ENCODE data around the gene SERPINB12. TPM values are rescaled to one million over a fixed set of nuclear protein-coding genes. Genes with fewer than 3 reads are reported as not detected.

Gene SERPINB12
- total RNA-seq, 2 donors from 2014 or later = not detected

DNA sequence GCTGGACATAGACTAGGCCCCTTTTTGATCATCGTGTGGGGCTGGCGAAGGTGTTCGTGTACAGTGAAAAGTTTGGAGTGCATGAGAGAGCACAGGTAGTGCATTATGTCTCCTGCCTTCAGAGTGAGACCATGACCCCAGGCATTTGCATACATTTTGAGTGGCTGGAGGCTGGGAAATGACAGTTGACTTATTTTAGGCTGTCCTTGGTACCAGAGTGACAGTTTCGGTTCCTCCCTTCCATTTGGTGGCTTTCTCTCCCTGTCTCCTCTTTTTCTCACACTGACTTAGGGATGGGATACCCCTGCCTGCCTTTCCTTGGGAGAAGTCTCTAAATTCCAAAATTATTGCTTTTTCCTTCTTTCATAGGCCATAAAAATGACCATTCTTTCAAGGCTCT lies 20.1 kb downstream of the SERPINB12 start:
- H3K4me3 ChIP-seq = no peak overlapping the region
- H3K9ac ChIP-seq (ENCODE audit: low read depth in 2 of 2, low read length in 2 of 2) = no peak overlapping the region
- H3K27ac ChIP-seq = no peak overlapping the region
- H3K27me3 ChIP-seq = no peaks in the 10 kb centered on the region
- TF ChIP-seq, protein P1, sequence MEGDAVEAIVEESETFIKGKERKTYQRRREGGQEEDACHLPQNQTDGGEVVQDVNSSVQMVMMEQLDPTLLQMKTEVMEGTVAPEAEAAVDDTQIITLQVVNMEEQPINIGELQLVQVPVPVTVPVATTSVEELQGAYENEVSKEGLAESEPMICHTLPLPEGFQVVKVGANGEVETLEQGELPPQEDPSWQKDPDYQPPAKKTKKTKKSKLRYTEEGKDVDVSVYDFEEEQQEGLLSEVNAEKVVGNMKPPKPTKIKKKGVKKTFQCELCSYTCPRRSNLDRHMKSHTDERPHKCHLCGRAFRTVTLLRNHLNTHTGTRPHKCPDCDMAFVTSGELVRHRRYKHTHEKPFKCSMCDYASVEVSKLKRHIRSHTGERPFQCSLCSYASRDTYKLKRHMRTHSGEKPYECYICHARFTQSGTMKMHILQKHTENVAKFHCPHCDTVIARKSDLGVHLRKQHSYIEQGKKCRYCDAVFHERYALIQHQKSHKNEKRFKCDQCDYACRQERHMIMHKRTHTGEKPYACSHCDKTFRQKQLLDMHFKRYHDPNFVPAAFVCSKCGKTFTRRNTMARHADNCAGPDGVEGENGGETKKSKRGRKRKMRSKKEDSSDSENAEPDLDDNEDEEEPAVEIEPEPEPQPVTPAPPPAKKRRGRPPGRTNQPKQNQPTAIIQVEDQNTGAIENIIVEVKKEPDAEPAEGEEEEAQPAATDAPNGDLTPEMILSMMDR (IDR thresholded peaks at IDR 0.05) = no peak
- no peaks in the 10 kb centered on the region for H3K36me3 ChIP-seq
- DNase-seq = no peak
- no peaks in the 10 kb centered on the region for H3K9me3 ChIP-seq
- no peaks in the 10 kb centered on the region for H3K4me1 ChIP-seq
- intact Hi-C loops (cut with DNase I) = no loop called here

DNA sequence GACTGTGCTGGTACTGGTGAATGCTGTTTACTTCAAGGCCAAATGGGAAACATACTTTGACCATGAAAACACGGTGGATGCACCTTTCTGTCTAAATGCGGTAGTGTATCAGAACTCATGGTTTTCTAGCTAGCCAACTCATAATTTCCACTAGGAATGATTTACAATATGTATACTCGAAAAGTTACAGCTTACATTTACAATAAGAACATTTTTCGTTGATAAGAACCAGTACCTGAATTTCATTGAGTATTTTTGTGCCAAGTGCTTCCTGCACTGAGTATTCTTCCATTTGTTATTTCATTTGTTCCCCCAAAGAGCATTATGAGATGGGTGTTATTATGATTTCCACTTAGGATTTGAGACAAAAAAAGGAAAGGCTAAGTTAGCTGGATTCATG lies 21.9 kb downstream of the SERPINB12 start:
- H3K36me3 ChIP-seq = no peaks in the 10 kb centered on the region
- TF ChIP-seq, protein P1 (IDR thresholded peaks at IDR 0.05) = no peak
- no peak overlapping the region for H3K9ac ChIP-seq (ENCODE audit: low read depth in 2 of 2, low read length in 2 of 2)
- no peak overlapping the region for H3K27ac ChIP-seq
- no peaks in the 10 kb centered on the region for H3K4me1 ChIP-seq
- no peak overlapping the region for H3K4me3 ChIP-seq
- H3K27me3 ChIP-seq = no peaks in the 10 kb centered on the region
- intact Hi-C loops (cut with DNase I) = no loop called here
- H3K9me3 ChIP-seq = no peaks in the 10 kb centered on the region
- no peak for DNase-seq

DNA sequence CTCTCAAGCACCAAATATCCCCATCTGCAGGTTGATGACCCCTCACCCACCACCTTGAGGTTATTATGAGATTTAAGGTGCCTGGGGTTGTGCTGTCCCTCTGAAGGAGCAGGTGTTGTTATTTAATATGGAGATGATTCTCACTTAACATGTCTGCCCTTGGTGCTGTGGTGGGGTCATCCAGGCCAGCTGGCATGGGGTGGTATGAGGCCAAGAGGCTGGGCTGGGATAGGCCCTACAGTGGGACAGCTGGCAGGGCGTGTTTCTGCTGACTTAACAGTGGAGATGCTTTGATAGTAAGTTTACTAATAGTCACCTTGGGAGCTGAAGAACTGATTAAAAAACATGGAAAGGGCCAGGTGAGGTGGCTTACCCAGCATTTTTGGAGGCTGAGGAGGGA lies 22.4 kb downstream of the SERPINB12 start:
- Histone ChIP-seq H3K27me3 (no peaks in the 10 kb centered on the region), H3K27ac (no peak overlapping the region), H3K36me3 (no peaks in the 10 kb centered on the region), H3K4me3 (no peak overlapping the region), H3K9me3 (no peaks in the 10 kb centered on the region), H3K9ac (ENCODE audit: low read depth in 2 of 2, low read length in 2 of 2) (no peak overlapping the region), H3K4me1 (no peaks in the 10 kb centered on the region)
- DNase-seq = no peak
- intact Hi-C loops (cut with DNase I) = no loop called here
- TF ChIP-seq, protein P1 (IDR thresholded peaks at IDR 0.05) = no peak

DNA sequence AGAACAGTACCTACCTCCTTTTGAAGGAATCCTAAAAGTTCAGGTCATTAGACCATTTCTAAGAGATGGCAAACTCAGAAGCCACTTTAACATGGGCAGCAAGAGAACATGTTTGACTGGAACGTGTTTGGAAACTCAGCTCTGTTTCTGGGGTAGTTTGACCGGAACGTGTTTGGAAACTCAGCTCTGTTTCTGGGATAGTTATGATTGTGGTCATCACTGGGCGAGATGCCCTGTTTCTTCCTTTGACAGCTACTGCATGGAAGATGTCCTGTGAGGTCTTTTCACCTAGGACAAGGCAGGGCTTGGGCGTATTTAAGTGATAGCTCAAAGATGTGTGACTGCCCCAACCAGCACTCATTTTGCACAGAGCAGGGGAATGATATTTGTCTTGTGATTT lies 25.1 kb downstream of the SERPINB12 start:
- H3K4me1 ChIP-seq = no peaks in the 10 kb centered on the region
- H3K4me3 ChIP-seq = no peak overlapping the region
- H3K27ac ChIP-seq = no peak overlapping the region
- H3K9ac ChIP-seq (ENCODE audit: low read depth in 2 of 2, low read length in 2 of 2) = no peak overlapping the region
- TF ChIP-seq, protein P1 (IDR thresholded peaks at IDR 0.05) = no peak
- intact Hi-C loops (cut with DNase I) = no loop called here
- no peaks in the 10 kb centered on the region for H3K9me3 ChIP-seq
- DNase-seq = no peak
- no peaks in the 10 kb centered on the region for H3K27me3 ChIP-seq
- H3K36me3 ChIP-seq = no peaks in the 10 kb centered on the region

DNA sequence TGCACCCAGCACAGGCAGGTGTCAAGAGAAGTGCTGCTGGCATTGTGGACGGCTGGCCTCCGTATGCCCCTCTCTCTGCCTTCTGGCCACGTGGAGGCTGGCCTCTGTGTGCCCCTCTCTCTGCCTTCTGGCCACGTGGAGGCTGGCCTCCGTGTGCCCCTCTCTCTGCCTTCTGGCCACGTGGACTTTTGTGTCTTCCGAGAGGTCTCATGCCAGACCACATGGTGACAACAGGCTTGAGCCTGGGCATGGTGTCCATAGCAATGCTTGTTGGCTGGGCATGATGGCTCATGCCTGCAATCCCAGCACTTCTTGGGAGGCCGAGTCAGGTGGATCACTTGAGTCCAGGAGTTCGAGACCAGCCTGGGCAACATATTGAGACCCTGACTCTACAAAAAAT lies 25.7 kb downstream of the SERPINB12 start:
- no peaks in the 10 kb centered on the region for H3K36me3 ChIP-seq
- H3K9me3 ChIP-seq = no peaks in the 10 kb centered on the region
- intact Hi-C loops (cut with DNase I) = no loop called here
- TF ChIP-seq, protein P1 (IDR thresholded peaks at IDR 0.05) = no peak
- no peak overlapping the region for H3K4me3 ChIP-seq
- H3K9ac ChIP-seq (ENCODE audit: low read depth in 2 of 2, low read length in 2 of 2) = no peak overlapping the region
- no peaks in the 10 kb centered on the region for H3K27me3 ChIP-seq
- H3K4me1 ChIP-seq = no peaks in the 10 kb centered on the region
- no peak overlapping the region for H3K27ac ChIP-seq
- DNase-seq = no peak

DNA sequence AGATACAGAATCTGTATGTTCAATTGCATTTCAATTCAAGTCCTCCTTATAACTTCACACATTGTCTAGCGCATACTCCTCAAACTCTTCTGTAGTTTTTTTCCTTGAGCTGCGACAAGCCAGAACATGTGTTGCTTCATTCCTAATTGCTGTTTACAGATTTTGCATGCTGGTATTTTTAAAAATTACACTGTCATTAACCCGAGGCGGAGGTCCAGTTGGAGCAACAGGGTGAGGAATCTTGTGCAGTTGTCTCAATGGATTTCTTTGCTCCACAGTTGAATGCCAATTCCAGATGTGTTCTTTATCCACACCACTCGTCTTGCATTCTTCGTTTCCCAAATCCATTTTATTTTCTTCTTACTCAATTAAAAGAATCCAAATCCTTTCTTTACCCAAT lies 28.6 kb downstream of the SERPINB12 start:
- intact Hi-C loops (cut with DNase I) = no loop called here
- no peak for DNase-seq

More for the DNA sequence above, 28.6 kb downstream of the SERPINB12 start:
- no peaks in the 10 kb centered on the region for H3K27me3 ChIP-seq
- H3K9ac ChIP-seq (ENCODE audit: low read depth in 2 of 2, low read length in 2 of 2) = no peak overlapping the region
- no peak overlapping the region for H3K27ac ChIP-seq
- H3K36me3 ChIP-seq = no peaks in the 10 kb centered on the region
- H3K4me3 ChIP-seq = no peak overlapping the region
- TF ChIP-seq, protein P1 (IDR thresholded peaks at IDR 0.05) = no peak
- no peaks in the 10 kb centered on the region for H3K4me1 ChIP-seq
- no peaks in the 10 kb centered on the region for H3K9me3 ChIP-seq
